Astrocyte of the hippocampus (primary cell): ENCODE results near the gene ELOVL2.
A peak's percentile ranks its signal among the peaks of the same experiment; 100 is the strongest.
"Not testable (repeated sequence)": the region's sequence is repeated elsewhere in the genome, so short reads cannot be mapped to it uniquely, and the experiment has no call there.

Experiments
- DNase-seq: peaks from one replicate; pipeline ENCODE4 v3.0.0; 2011; ENCODE audit warnings: low read depth, low spot score

The ELOVL2 gene

GRCh38 chr6:10984959-10985358 lies 59.1 kb downstream of the ELOVL2 start:
- not testable (repeated sequence) for DNase-seq

DNA sequence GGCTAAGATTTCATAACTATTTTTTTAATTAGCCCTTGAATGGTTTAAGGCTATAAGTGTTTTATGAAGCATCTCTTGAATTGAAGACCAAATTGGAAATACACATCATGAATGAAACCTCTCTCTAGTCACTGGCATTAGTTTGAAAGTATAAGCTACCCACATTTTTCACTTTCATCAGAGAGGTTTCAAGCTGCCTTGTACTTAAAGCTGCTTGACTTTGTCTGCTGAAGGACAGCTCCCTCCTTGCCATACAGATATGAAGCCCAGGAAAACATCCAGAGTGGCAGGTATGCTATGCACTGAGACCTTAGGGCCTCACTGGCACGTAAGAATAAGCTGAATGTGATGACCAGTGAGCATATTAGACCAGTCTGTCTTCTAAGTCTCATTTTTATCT lies 62.7 kb downstream of the ELOVL2 start:
- DNase-seq: no peak

DNA sequence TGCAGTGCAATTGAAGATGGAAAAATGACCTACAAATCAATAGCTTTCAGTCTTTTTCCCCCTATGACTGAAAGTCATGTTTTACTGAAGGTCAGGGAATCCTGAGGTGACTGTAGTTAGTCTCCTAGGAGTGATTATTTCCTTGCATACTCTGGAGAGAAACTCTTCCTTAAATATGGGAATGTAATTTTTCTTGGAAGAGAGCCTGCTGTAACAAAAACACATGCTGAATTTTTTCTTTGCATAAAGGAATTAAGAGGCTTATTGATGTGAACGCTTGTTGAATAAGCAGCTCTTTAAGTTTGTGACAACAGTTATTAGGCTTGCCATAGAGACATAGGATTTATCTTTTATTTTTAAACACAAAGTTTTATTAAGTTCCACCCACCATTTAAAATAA lies 64.5 kb downstream of the ELOVL2 start:
- DNase-seq: no peak

- DNase-seq: peak; percentile 5
These were observed 66.7 kb downstream of the ELOVL2 start for GRCh38 chr6:10977231-10977968.

GRCh38 chr6:10976571-10976970 lies 67.5 kb downstream of the ELOVL2 start:
- DNase-seq: no peak

DNA sequence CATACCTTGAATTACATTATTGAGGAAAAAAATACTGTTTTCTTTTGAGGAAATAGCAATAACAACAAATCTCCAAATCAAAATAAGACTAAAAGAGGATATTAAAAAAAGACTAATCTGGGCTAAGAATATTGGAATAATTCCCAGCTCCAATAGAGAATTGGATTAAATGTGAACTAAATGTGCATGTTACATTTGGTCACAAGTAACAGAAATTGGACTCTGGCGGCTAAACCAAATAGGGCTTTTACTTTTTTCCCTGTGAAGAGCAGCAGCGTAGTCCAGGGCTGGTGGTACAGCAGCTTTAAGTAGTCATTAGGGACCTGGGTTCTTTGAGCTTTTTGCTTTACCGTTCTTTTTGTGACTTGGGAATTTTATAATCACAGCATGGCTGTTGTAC lies 71.9 kb downstream of the ELOVL2 start:
- no peak for DNase-seq

GRCh38 chr6:10970731-10971130 lies 73.4 kb downstream of the ELOVL2 start:
- DNase-seq: no peak

DNA sequence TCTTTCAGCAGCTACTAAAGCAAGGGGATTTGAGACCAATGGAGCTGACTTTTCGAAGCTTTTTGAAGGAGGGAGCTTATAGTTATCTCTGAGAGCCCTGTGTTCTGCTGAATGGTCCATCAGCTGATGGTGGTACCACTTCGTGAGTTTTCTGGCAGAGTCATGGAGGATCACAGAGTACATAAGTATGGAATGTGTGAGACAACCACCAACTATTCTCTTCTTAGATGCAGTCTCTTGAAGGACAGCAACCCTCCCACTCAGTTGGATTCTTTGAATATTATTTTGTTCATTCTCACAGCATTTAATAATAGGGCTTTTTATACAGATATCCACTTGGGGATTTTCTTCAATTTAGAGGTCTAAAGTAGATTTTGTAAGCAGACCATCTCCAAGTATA lies 75.3 kb downstream of the ELOVL2 start:
- peak; percentile 49 for DNase-seq

- DNase-seq: no peak
These were observed 79.4 kb downstream of the ELOVL2 start for GRCh38 chr6:10964684-10965083.

DNA sequence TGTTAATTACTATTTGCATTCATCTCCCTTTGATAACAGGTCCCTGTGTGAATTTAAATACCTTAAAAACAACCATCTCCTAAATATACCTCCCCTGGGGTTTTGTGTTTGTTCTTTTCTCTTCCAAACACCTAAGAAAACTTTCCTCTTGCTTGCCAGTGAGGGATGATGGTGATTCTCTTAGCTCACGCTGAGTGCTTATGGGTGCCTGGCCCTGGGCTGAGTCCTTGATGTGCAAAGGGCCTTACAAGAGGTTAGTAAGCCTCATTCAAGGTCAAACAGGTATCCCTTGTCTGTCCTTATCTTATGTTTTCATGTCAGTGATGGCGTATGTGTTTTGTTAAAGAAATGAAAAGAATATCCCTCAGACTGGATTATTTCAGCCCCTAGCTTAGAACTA lies 81.0 kb downstream of the ELOVL2 start:
- DNase-seq: no peak

DNA sequence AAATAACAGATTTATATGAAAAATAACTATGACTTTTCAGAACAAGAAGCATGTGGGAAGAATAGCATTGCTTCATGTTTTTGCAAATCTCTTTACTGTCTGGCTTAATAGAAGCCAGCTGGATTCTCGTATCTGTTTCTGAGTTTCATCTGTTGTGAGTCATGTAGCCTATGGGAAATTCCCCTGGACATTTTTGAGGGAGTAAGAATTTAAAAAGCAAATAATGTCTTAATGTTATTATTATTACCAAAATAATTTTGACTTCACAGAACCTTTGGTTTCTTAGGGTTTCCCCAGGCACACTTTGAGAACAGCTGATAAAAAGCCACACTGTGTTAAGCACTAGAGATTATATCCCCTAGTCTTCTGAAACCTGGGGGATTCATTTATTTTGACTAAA lies 81.4 kb downstream of the ELOVL2 start:
- peak; percentile 45 for DNase-seq

DNA sequence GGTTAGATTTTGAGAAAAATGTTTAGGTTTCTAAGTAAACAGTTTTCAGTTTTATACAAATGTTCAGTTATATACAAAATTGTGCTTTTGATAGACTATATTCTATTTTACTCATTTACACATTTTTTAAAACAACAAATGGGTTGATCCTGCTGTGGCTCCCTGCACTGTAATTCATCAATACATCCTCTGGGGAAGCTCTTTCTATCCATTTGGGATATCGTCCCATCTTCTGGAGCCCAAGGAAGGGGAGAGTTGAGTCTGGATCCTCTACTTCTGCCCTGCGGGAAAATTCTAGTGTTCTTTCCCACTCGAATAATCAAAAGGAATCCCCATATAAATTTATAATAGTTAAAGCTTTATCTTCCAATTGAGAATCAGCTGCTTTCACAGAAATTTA lies 82.3 kb downstream of the ELOVL2 start:
- DNase-seq: no peak

DNA sequence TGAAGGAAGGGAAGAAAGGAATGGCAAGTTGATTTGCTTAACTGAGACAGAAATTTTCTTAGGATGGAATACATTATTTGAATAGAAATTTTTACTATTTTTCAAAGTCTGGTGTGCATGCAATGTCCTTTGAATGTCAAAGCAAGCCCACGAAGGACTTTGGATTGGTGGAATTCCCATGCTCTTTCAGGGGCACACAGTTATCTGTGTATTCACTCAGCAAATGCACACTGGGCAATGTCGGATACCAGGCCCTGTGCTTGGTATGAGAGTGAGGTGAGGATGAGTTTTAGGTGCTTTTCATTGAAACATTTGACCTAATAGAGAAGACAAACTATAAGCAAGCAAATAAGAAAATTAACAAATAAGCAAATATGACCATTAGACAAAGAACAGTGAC lies 83.9 kb downstream of the ELOVL2 start:
- DNase-seq: no peak

- no peak for DNase-seq
These were observed 86.7 kb downstream of the ELOVL2 start for GRCh38 chr6:10957414-10957886.

DNA sequence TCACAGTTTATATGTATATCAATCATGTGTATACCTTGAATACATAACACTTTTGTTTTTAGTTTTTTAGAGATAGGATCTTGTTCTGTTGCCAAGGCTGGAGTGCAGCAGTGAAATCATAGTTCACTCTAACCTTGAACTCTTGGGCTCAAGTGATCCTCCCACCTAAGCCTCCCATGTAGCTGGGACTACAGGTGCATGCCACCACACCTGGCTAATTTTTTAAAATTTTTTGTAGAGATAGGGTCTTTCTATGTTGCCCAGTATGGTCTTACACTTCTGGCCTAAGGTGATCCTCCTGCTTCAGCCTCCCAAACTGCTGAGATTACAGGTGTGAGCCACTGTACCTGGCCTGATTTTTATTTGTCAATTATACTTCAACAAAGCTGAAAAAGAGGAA lies 87.3 kb downstream of the ELOVL2 start:
- DNase-seq: no peak

- DNase-seq: peak; percentile 87
These were observed 89.5 kb downstream of the ELOVL2 start for GRCh38 chr6:10954590-10955010.

DNA sequence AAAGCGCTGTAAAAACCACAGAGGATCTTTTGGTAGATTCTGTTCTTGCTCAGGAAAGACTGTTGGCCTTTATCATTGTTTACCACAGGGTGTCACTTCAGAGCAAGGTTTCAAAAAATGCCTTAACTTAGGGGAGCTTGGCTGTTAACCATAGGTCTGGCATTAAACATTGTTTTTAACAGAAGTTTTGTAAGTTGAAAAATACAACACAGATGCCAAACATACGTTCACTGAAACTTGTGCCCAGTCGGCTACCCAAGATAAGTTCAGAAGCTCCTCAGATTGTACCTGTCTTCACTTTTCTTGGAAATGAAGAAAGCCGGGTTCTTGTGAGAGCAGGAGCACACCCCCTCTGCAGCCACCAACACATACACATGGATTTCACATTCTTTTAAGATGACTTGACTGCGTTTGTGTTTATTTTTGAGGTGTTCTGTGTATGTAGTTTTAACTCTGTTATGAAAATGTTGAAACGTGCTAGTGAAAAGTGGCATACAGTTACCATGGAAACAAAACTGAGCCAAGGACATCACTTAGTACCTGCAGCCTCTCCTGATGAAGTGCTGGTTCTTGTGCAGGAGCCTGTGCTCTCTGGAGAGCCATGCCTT lies 92.3 kb downstream of the ELOVL2 start:
- DNase-seq: peak; percentile 69

DNA sequence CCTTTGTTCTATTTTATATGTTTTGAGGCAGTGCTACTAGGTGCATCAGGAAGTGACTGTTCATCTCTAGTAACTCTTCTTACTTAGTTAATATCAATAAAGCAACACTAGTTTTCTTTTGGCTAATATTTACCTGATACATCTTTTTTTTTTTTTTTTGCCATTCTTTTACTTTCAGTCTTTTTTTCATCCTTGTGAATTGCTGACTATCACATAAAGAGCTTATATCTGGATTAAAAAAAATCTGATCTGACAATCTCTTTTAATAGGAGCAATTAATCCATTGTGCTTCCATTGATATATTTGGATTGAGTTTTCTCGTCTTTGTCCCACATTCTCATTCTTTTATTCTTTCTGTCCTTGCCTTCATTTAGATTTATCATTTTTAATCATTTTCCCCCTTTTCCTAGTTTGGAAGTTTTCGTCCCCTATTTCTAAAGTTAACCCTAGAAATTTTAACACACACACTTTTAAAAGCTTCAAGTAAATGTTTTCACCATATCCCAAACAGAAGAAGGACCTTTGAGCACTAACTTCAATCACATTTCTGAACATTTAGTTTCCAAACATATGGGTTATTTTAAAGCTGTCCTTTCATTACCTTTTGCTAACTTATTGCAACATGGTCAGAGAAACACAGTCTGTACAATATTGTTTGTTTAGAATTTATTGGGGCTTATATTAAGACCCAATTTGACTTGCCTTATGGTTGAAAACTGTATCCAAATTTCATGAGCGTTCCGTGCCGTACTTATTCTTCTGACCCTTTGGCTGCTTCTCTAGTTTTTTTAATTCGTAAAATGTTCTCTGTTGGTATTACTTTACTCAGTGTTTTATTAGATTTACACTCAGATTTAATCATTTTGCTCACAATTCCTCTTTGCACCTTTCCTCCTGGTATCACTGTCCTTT lies 94.3 kb downstream of the ELOVL2 start:
- DNase-seq: no peak

DNA sequence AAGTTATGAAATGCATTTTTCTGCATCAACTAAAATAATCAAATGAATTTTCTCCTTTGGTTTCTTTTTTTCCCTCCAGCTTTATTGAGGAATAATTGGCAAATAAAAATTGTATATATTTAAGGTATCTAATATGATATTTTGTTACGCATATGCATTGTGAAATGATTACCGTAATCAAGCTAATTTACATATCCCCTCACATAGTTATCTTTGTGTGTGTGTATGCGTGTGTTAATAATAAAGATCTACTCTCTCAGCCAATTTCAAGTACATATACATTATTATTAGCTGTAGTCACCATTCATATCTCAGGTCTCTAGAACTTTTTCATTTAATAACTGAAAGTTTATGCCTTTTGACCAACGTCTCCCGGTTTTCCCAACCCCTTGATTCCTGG lies 96.1 kb downstream of the ELOVL2 start:
- DNase-seq: no peak

- no peak for DNase-seq
These were observed 98.3 kb downstream of the ELOVL2 start for GRCh38 chr6:10945845-10946244.

DNA sequence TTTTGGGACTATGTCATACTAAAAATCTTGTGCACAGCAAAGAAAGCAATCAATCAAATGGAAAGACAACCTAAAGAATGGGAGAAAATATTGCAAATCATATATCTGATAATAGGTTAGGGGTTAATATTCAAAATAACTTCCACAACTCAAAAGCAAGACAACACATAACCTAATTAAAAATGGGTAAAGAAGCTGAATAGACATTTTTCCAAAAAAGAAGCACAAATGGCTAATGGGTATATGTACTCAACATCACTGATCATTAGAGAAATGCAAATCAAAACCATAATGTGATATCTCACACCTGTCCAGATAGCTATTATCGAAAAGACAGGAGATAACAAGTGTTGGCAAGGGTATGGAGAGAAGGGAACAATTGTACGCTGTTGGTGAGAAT lies 104.3 kb downstream of the ELOVL2 start:
- DNase-seq: no peak

GRCh38 chr6:10933126-10933525 lies 111.0 kb downstream of the ELOVL2 start:
- no peak for DNase-seq
